ENCODE data around the gene TAMALIN.

TAMALIN gene

DNA sequence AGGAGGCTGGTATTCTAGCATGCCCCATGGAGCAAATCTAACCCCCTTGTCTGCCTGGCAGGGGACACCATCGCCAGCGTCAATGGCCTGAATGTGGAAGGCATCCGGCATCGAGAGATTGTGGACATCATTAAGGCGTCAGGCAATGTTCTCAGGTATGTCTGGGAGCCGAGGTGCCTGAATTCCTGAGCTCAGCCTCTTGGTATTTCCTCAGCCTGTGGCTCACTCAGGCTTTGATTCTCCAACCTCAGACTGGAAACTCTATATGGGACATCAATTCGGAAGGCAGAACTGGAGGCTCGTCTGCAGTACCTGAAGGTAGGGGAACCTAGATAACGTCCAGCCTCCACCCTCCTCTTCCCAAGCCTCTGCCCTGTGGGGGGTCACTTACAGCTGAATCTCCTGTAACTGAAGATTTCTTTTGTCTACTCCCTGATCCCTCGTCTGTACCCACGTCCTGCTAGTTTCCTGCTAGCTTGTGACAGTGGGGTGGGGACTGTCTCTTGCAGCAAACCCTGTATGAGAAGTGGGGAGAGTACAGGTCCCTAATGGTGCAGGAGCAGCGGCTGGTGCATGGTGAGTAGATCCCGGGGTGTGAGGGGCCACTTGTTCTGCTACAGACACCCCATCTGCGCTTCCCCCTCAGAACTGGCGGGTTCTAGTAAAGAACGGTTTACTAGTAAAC is 7.0 kb downstream of the TAMALIN start:
- DNase-seq (ENCODE audit: low read depth in 2 of 3, low spot score in 2 of 3): no peak

DNA sequence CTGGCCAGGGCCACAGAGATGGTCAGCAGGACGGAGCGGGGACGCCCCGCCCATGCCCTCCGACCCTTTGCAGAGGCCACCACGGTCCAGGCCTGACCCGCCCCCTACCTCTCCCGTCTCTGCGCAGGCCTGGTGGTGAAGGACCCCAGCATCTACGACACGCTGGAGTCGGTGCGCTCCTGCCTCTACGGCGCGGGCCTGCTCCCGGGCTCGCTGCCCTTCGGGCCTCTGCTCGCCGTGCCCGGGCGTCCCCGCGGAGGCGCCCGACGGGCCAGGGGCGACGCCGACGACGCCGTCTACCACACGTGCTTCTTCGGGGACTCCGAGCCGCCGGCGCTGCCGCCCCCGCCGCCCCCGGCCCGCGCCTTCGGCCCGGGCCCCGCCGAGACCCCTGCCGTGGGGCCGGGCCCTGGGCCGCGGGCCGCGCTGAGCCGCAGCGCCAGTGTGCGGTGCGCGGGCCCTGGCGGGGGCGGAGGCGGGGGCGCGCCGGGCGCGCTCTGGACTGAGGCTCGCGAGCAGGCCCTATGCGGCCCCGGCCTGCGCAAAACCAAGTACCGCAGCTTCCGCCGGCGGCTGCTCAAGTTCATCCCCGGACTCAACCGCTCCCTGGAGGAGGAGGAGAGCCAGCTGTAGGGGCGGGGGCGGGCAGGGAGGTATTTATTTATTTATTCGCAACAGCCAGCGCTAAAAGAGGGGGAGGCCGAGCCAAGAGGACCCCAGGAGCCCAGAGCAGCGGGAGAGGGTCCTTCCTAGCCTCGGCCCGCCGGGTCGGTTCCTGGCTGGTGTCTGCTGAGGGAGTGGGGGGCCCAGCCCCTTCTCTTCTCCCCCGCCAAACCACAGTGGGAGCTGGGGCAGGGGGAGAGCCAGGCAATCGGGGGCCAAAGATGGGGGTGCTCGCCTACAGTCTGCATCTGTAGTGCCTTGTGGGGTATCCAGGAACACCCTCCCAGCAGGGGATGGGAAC is 8.1 kb downstream of the TAMALIN start:
- DNase-seq (ENCODE audit: low read depth in 2 of 3, low spot score in 2 of 3): no peak

DNA sequence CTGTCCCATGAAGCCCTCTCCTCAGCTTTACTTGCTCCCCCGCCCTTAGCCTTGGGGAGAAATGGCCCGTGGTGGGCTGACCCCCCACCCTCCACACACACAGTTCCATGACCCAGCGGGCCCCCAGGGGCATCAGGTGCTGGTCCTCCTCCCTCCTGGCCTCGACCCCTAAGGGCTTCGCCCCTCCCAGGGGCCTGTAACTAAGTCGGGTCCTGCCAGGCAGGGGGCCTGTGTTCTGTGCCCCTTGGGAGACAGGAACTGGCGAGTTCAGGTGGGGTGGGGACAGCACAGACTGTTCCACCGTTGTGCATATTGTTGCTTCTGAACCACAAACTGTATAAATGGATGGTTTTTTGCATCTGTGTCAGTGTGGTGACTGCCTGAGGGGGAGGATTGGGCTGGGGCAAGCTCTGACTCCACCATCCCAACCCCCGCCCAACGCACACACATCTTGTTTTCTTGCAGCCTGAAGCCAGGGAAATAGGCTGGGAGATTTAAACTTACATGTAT is 8.8 kb downstream of the TAMALIN start:
- DNase-seq (ENCODE audit: low read depth in 2 of 3, low spot score in 2 of 3): no peak

DNA sequence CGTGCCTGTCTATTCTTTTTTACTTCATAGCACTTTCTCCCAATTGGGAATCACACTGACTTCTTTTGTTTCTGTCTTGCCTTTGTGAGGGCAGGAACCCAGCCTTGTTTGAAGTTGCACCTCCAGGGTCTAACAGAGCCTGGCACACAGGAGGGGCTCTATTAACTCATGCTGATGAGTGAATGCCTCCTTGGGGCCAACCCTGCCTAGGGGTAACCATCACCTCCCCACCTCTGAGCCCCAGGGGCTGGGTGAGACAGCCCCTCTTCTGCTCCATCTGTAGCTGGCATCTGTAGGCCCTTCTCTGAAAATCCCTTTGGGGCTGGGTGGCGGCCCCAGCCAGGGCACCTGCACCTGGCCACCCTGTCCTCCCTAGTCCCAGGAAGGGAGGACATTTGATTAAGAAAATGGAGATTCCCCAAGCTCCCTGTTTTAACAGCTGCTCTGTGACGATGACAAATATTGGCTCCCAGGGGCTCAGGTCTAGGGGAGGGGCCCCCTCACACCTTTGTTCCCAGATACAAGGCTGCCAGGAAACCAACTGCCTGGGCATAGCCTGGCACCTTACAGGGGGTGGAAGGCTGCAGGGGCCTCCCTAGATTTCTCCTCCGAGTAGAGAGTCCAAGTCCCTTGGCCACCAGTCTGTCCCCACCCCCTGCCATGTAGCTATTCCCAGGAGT is 11.8 kb downstream of the TAMALIN start:
- no peak for DNase-seq (ENCODE audit: low read depth in 2 of 3, low spot score in 2 of 3)

DNA sequence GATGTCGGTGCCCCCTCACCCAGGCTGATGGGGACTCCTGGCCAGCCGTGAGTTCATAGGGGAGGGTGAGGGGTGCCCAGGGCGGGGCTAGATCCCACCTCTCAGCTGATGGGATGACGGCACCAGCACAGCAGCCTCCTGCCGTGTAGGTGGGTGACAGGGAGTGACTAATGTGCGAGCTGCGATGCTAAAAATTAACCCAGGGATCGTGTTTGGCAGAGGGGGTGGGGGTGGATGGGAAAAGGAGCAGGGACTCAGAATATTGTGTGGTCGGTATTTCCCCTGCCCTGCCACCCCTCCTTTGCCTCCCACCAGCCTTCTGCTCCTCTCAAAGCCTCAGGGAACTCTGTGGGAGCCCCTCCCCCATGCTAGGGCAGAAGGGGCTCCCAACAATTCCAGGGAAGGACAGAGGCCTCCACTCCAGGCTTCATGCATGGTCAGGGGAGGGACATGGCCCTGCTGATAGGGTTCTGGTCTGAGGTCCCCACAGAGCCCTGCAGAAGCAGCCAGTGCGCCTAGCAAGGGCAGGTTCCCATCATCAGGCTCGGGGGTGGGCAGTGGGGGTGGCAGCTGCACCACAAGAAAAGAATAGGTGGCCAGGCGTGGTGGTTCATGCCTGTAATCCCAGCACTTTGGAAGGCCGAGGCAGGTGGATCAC is 12.5 kb downstream of the TAMALIN start:
- no peak for DNase-seq (ENCODE audit: low read depth in 2 of 3, low spot score in 2 of 3)

DNA sequence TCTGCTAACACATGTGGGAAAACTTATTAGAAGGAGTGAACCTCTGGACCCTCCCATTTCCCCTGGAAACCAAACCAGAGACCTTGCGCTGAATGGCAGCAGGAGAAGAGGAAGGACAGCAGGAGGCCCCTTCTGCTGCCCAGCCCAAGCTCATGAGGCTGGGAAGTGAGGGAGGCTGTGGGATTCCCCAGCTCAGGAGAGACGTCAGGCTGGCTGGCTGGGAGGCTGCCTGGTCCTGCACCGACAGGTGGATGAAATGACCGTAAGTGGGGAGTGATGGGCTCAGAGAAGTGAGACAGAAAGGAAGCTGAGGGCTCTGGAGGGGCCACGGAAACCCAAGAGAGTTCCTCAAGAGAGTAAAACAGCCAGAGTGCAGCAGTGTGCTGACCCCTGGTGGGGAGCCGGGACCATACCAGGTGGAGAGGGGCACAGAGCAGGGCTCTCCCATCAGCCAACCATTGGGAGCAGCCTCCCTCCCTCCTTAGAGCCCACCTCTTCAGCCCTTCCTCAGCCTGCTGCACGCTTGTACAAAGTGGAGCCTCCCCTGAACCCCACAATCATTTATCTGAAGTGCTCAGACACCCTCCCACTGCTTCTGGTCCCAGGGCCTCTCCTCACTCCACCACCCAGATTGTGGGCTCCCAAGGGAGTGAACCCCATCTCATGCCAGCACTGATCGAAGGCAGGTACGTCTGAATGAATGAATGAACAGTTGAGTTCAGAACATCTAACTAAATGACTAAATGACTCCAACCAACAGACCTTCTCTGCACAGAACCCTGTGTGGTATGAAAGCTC is 14.0 kb downstream of the TAMALIN start:
- no peak for DNase-seq (ENCODE audit: low read depth in 2 of 3, low spot score in 2 of 3)

DNA sequence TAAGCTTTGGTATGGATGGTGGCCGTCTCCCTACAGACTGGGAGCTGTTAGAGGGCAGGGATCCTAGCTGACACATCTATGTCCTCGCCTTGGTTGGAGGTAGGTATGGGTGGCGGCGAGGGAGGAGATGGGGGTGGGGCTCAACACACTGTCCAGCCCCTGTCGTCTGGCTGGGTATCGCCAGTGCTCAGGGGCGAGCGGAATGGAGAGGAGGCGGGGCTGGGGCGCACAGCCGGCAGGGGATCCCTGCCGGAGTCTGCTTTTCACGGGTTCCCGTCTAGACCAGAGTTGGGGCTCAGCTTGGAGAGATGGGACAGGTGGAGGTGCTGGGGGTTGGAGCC is 16.1 kb downstream of the TAMALIN start:
- DNase-seq (ENCODE audit: low read depth in 2 of 3, low spot score in 2 of 3): no peak

DNA sequence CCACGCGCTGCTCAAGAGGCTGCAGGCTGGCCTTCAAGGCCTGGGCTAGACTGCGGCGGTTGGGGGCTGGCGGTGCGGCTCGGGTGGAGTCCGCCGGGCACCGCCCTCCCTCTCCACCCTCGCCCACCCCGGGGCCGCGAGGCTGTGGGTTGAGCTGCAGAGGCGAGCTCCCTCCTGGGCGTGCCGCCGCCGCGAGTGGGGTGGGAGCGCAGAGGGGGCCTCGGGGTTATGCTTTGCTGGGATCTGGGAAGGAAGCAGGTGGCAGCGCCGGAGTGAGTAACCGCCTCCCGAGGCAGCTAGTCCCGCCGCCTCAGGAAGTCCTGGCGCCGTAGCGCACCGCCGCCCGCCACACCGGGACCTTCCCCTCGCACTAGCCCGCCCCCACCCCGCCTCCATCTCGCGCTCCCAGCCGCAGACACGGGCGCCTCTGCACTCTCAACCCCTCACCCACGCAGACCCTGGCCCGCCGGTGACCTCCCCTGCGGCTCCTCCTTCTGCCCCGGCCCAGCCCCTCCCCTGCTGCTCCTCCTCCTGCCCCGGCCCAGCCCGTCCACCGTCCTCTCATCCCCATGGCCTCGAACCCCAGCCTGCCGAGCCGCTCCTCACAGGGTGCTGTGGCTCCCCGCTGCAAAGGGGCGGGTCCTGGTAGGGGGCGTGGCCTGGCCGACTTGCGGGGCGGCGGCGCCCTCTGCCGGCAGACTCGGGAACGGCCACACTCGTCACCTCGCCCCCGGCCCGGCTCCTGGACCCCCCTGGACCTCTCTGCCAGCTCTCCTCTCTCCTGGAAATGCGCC is 16.6 kb downstream of the TAMALIN start:
- DNase-seq (ENCODE audit: low read depth in 2 of 3, low spot score in 2 of 3): peak; percentile 80 to 94 (median 92)

DNA sequence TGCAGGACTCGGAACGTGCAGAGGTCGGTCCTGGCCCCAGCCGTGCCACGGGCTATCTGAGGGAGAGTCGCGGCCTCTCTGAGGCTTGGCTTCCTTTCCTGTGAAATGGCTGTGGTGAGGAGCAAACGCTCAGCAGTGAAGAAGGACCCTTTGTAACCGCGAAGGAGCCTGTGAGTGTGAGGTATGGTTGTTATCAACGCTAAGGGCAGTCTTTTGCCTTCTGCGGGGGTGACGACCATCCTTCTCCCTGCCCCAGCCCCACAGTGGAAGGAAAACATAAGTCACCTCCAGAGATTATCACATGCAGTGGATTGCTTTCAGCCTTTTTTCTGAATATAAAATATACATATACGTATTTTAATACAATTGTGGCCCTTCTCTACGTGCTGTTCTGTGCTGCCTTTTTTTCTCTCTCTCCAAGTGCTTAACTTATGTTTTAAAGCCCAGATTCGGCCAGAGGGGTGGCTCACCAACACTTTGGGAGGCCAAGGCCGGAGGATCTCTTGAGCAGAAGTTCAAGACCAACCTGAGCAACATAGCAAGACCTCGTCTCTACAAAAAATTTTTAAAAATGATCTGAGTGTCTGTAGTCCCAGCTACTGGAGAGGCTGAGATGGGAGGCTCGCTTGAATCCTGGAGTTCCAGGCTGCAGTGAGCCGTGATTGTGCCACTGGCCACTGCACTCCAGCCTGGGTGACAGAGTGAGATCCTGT is 17.4 kb downstream of the TAMALIN start:
- no peak for DNase-seq (ENCODE audit: low read depth in 2 of 3, low spot score in 2 of 3)

DNA sequence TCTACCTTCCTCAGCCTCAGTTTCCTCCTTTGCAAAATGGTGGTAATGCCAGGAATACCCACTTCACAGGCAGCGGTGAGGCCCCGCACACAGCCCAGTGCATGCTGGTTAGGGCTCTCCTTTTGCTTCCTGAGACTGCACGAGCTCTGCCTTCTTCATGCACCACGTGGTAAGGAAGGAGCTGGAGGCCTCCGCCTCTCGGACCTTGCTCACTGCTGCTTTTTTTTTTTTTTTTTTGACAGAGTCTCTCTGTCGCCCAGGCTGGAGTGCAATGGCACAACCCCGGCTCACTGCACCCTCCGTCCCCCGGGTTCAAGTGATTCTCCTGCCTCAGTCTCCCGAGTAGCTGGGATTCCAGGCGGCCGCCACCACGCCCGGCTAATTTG is 18.1 kb downstream of the TAMALIN start:
- DNase-seq (ENCODE audit: low read depth in 2 of 3, low spot score in 2 of 3): no peak

DNA sequence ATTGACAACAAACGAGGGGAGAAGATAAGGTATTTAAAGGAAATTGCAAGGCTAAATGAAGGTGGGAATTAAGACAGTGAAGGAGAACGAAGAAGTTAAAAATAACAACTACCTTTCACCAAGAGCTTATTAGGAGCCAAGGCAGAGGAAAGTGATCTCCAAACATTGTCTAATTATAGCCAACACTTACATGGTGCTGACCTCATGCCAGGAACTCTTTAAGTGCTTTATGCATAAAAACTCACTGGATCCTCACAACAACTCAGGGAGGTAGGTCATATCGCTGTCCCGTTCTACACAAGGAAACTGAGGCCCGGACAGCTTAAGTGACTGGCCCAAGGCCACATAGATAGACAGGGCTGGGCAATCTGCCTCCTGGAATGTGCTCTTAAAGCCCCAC is 19.5 kb downstream of the TAMALIN start:
- DNase-seq (ENCODE audit: low read depth in 2 of 3, low spot score in 2 of 3): no peak

DNA sequence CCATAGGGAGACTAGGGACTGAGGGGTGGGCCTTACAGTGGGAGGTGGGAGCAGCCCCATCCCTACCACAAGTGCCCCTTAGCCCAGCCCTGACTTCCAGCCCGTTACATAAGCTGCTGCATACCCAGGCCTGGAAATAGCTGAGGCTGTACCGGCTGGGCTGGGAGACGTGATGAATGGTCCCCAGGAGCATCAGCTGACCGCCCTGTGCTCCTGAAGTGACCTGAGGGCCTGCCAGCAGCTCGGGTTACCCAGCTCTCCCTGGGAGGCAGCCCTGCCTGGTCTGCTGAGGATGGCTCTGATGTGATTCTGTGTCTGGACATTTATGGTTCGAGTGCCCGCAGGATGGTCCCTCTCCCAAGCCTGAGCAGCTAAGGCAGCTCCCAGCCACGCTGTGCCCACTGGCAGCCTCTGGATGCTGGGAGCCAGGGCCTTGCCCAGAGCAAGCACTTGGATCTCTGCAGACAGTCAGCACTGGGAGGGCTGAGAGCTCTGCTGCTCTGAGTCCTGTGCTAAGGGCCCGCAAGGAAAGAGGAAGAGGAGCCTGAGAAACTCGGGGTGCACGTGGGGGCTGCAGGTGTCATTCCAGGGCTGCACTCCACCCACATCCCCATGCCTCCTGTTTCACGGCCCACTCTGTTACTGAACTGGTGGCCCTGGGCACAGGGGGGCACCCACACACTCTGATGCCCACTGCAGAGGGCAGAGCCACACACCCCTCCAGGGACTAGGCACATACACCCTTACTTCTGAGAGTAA is 20.5 kb downstream of the TAMALIN start:
- DNase-seq (ENCODE audit: low read depth in 2 of 3, low spot score in 2 of 3): no peak

DNA sequence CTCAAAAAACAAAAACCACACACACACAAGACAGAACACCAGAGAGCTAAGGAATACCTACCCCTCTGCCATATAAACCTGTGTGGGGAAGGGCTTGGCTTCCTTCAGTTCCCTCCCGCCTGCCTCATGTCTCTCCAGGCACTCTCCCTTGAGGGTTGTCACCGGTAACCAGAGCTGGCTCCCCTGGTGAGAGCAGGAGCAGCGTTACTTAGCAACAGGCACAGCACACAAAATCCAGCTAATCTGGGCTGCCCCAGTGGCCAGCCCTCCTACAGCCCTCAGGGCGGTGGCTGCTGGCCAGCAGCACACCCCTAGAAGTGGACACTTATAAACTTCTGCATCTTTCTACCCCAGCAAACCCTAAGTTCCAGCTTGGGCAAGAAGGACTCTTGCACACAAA is 22.9 kb downstream of the TAMALIN start:
- DNase-seq (ENCODE audit: low read depth in 2 of 3, low spot score in 2 of 3): no peak

DNA sequence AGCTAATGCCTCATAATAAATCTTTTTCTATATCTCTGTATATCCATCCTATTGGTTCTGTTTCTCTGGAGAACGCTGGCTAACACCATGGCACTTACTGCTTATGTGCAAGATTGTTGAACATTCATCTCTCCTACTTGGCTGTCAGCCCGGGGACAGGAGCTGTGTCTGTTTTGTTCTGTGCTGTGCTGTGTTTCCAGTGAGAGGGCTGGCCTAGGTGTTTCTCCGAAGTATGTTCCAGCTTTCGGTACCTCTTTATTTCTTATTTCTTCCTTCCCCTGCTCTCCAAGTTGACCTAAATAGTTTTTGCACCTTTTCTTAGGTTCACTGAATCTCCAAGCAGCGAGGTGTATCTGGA is 25.7 kb downstream of the TAMALIN start:
- DNase-seq (ENCODE audit: low read depth in 2 of 3, low spot score in 2 of 3): no peak

DNA sequence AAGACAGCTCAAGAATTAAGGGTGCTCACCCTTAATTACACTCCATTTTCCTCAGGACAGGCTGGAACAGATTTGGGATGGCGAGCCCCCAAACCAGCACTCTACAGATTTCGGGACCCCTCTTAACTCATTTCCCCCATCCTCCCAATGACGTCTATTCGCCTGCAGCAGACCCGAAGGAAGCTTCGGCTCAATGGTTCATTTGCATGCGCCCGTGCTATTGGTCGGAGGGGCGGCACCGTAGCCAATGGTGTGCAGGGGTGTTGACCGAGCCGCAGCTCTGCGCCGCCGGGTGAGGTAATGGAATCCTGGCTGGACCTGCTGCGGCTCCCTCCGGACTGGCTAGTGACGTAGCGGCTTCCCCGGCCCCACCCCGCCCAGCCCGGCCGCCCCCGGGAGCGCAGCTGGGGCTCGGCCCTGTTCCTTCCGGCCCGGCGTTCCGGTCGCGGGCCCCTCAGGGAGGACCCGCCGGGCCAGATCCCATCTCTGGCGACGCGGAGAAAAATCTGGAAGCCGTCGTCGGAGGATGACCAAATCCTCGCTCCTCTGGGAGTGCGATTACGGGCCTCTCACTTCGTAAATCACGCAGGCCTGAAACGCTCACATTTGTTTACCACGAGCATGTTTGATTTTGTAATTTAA is 26.2 kb downstream of the TAMALIN start:
- DNase-seq (ENCODE audit: low read depth in 2 of 3, low spot score in 2 of 3): peak; percentile 59 to 82 (median 72)

DNA sequence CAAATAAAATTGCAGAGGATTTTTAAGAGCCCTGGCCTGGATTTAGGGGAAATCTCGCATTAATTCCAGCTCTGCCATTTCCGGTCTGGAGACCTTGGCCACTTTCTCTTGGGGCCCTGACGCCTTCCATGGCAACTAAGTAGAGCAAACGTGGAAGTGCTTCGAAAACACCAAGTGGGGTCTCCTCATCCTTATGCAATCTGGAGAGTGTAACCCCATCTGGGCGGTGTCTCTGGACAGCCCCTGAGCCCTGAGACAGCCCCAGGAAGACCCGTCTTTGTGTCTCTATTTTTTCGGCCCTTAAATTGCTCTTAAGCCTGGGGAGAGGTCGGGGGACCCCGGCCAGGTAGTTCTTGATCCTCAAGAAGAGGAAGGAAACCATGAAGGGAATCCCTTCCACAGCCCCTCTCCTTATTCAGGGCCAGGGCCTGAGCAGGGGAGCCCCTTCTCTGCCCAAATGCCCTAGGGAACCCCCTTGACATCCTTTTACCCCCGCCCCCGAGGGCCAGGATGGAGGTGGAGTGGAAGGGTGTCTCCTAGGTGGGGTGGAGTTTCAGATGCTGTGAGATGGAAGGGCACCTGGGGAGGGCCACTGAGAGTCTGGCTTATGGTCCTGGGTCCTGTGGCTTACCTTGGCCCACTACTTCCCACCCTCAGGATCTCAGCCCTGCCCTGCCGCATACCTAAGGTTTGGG is 26.8 kb downstream of the TAMALIN start:
- DNase-seq (ENCODE audit: low read depth in 2 of 3, low spot score in 2 of 3): no peak

DNA sequence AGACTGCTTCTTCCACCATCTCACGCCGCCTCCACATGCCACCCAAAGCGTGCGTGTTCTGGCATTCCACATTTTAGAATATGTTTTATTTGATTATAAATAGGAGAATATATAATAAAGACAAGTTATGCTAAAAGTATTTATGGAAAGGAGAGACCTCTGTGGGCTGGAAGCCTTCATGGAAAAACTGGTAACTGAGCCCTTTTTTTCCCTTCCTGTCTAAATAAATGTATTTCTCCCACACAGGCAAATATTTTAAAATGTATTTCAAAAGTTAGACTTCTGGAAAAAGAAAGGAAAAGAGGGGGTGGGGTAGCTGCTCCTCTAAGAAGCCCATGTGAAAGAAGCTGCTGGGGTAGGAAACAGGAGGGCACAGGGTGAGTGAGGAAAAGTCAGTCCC is 28.4 kb downstream of the TAMALIN start:
- no peak for DNase-seq (ENCODE audit: low read depth in 2 of 3, low spot score in 2 of 3)
